Measurements from ENCODE around the gene PMEPA1.

- no peak for TF ChIP-seq MAX (IDR thresholded peaks at IDR 0.05; ENCODE audit: insufficient read depth, insufficient read length)
- TF ChIP-seq CTCF (IDR thresholded peaks at IDR 0.05; ENCODE audit: extremely low read depth in 1 of 2, insufficient read depth in 1 of 2, low read depth in 1 of 2, low read length in 2 of 2): no peak
- TF ChIP-seq MYC (IDR thresholded peaks at IDR 0.05; ENCODE audit: low read depth, low read length): no peak
- TF ChIP-seq POLR2A (IDR thresholded peaks at IDR 0.05; ENCODE audit: low read depth, low read length): no peak
- TF ChIP-seq POLR2AphosphoS5 (IDR thresholded peaks at IDR 0.05; ENCODE audit: insufficient read depth, low read depth, low read length): no peak
- TF ChIP-seq FOS (IDR thresholded peaks at IDR 0.05; ENCODE audit: borderline replicate concordance, insufficient read depth, low read length): no peak
- TF ChIP-seq EZH2 (IDR thresholded peaks at IDR 0.05; ENCODE audit: borderline replicate concordance, low read depth, low read length, severe bottlenecking): no peak
- no peak for TF ChIP-seq GATA2 (IDR thresholded peaks at IDR 0.05; ENCODE audit: insufficient read depth, insufficient read length, low read depth, low read length)
Measured at GRCh38 chr20:57744206-57744605, 34.4 kb upstream of the PMEPA1 start.

All from endothelial cell of umbilical vein (primary cell).